Gastroesophageal sphincter (tissue), 4 donors: Measurements from ENCODE around the gene RBM14. TPM values are rescaled to one million over a fixed set of nuclear protein-coding genes. Genes with fewer than 3 reads are reported as not detected.

ENCODE experiments used
- ATAC-seq: fragments of 150-250 bp; one replicate; pipeline ENCODE4 v1.9.1; 2016; ENCODE audit warnings: mild to moderate bottlenecking, moderate library complexity
- H3K27ac ChIP-seq, 4 donors: fragments of 200-600 bp; sonication (generic) in 3 of 4; 1 replicate in 3 of 4; 2 replicates in 1 of 4; pipeline ENCODE4 v1.5.1; 2016 to 2019
- H3K27me3 ChIP-seq: fragments of 200-600 bp; sonication (generic); one replicate; pipeline ENCODE4 v1.5.1; 2019
- H3K36me3 ChIP-seq, 2 donors: fragments of 200-600 bp; sonication (generic); one replicate each; pipeline ENCODE4 v1.5.1; 2019; ENCODE audit warnings: control low read depth in 1 of 2
- H3K4me1 ChIP-seq, 3 donors: fragments of 200-600 bp; sonication (generic); 1 replicate in 2 of 3; 2 replicates in 1 of 3; pipeline ENCODE4 v1.5.1; 2016 to 2019; ENCODE audit warnings: control low read depth in 2 of 3
- H3K4me3 ChIP-seq, 2 donors: fragments of 200-600 bp; sonication (generic); one replicate each; pipeline ENCODE4 v1.5.1; 2019; ENCODE audit warnings: mild to moderate bottlenecking in 1 of 2, moderate library complexity in 1 of 2
- H3K9me3 ChIP-seq, 3 donors: fragments of 200-600 bp; sonication (generic); one replicate each; pipeline ENCODE4 v1.5.1; 2017 to 2019; ENCODE audit warnings: control low read depth in 2 of 3
- EP300 ChIP-seq: sonication (generic); formaldehyde crosslinking; IDR thresholded peaks from one replicate; pipeline ENCODE4 v1.6.1; 2017; ENCODE audit warnings: antibody characterized with exemption, mild to moderate bottlenecking
- POLR2A ChIP-seq, 2 donors: fragments of 450-650 bp; IDR thresholded peaks; one replicate each; pipeline ENCODE4 v1.6.1; 2017; ENCODE audit warnings: antibody characterized with exemption in 2 of 2, mild to moderate bottlenecking in 2 of 2, moderate library complexity in 1 of 2
- POLR2AphosphoS5 ChIP-seq: sonication (generic); formaldehyde crosslinking; IDR thresholded peaks from one replicate; pipeline ENCODE4 v1.6.1; 2017; ENCODE audit warnings: antibody characterized with exemption
- WGBS, 2 donors: methylation state at CpG; one replicate each; pipeline ENCODE4 v1.1.5; 2018; ENCODE audit warnings: low coverage in 1 of 2; 5-methylcytosine and 5-hydroxymethylcytosine counted together
- total RNA-seq, 4 donors: library from RNA; depleted of rRNA; stranded (reverse); fragments of >200 nt; gene quantifications; one replicate each; pipeline ENCODE4 v1.1.0, GENCODE V29; 2016
- TF ChIP-seq, protein P1 (sequence below), 4 experiments: fragments of 200-600 bp in 2 of 4; fragments of 450-650 bp in 2 of 4; sonication (generic) in 1 of 4; IDR thresholded peaks; one replicate each; pipeline ENCODE4 v1.5.1; 2017 to 2019; ENCODE audit warnings: antibody characterized with exemption in 4 of 4, mild to moderate bottlenecking in 2 of 4, moderate library complexity in 2 of 4

RBM14 gene
- total RNA-seq, 4 donors from 2014 or later: 25.6 to 66.6 (median 42.5) TPM

DNA sequence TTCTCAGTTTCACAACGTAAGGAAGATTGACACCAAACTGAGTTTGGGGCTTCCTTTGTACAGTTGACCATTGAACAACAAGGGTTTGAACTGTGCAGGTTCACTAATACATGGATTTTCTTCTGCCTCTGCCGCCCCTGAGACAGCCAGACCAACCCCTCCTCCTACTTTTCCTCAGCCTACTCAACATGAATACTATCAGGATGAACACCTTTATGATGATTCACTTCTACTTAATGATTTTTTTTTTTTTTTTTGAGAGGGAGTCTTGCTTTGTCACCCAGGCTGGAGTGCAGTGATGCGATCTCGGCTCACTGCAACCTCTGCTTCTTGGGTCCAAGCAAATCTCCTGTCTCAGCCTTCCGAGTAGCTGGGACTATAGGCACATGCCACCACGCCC is 36.7 kb downstream of the RBM14 start:
- H3K36me3 ChIP-seq: peaks cover 0 to 88% of the 10 kb centered on the region in 2 donors
- H3K4me3 ChIP-seq: no peak overlapping the region
- WGBS, 2 donors: 55 to 71% methylated on average over 2 to 6 of the region's 6 CpGs
- H3K9me3 ChIP-seq: no peaks in the 10 kb centered on the region
- no peak overlapping the region for H3K27ac ChIP-seq
- no peaks in the 10 kb centered on the region for H3K27me3 ChIP-seq
- no peak for ATAC-seq
- TF ChIP-seq, protein P1, sequence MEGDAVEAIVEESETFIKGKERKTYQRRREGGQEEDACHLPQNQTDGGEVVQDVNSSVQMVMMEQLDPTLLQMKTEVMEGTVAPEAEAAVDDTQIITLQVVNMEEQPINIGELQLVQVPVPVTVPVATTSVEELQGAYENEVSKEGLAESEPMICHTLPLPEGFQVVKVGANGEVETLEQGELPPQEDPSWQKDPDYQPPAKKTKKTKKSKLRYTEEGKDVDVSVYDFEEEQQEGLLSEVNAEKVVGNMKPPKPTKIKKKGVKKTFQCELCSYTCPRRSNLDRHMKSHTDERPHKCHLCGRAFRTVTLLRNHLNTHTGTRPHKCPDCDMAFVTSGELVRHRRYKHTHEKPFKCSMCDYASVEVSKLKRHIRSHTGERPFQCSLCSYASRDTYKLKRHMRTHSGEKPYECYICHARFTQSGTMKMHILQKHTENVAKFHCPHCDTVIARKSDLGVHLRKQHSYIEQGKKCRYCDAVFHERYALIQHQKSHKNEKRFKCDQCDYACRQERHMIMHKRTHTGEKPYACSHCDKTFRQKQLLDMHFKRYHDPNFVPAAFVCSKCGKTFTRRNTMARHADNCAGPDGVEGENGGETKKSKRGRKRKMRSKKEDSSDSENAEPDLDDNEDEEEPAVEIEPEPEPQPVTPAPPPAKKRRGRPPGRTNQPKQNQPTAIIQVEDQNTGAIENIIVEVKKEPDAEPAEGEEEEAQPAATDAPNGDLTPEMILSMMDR (IDR thresholded peaks at IDR 0.05): no peak
- TF ChIP-seq POLR2A (IDR thresholded peaks at IDR 0.05): no peak
- TF ChIP-seq EP300: no peak
- TF ChIP-seq POLR2AphosphoS5: no peak
- H3K4me1 ChIP-seq: peaks cover 0 to 16% (median 0%) of the 10 kb centered on the region in 3 donors

DNA sequence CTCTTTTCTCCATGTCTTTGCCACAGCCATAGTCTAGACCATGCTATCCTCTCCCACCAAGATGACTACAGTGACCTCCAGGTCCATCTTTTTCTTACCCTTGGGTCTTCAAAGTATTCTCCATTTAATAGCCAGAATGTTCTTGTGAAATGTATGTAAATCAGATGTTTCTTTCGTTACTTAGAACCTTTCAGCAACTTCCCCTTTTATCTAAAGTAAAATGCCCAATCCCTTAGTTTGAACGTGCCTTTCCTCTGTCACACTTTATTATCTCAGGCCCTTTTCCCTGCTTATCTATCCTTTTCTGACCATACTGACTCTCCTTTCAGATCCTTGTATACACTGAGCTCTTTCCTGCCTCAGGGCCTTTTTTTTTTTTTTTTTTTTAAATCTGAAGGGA is 43.3 kb downstream of the RBM14 start:
- H3K36me3 ChIP-seq: peaks cover 0 to 73% of the 10 kb centered on the region in 2 donors
- no peak for ATAC-seq
- no peaks in the 10 kb centered on the region for H3K4me1 ChIP-seq
- H3K27me3 ChIP-seq: no peaks in the 10 kb centered on the region
- 54 to 77% methylated on average over 2 of the region's 2 CpGs for WGBS, 2 donors
- H3K9me3 ChIP-seq: no peaks in the 10 kb centered on the region
- TF ChIP-seq POLR2A (IDR thresholded peaks at IDR 0.05): no peak
- TF ChIP-seq EP300: no peak
- TF ChIP-seq, protein P1 (IDR thresholded peaks at IDR 0.05): no peak
- no peak for TF ChIP-seq POLR2AphosphoS5
- H3K4me3 ChIP-seq: no peak overlapping the region
- no peak overlapping the region for H3K27ac ChIP-seq

DNA sequence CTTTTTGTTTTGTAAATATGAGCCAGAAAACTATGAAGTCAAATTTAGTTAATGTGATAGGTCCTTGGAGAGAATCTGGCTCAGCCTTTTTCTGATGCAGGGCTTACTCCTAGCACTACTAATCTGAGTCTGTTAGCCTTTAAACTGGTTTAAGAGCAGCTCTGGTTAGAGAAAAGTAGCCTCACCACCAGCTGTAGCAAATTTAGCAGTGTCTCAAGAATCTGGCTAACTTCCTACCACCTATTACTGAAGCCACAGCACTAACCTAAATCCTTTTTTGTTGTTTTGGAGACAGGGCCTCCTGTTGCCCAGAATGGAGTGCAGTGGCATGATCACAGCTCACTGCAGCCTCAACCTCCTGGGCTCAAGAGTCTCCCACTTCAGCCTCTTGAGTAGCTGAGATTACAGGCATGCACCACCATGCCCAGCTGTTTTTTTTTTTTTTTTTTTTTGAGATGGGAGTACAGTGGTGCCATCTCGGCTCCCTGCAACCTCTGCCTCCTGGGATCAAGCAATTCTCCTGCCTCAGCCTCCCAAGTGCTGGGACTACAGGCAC is 47.4 kb downstream of the RBM14 start:
- Histone ChIP-seq H3K4me1 (peaks cover 0 to 8% (median 0%) of the 10 kb centered on the region in 3 donors), H3K4me3 (no peak overlapping the region), H3K27ac (no peak overlapping the region), H3K9me3 (no peaks in the 10 kb centered on the region), H3K36me3 (peaks cover 0 to 79% of the 10 kb centered on the region in 2 donors), H3K27me3 (no peaks in the 10 kb centered on the region)
- TF ChIP-seq POLR2AphosphoS5: no peak
- no peak for TF ChIP-seq POLR2A (IDR thresholded peaks at IDR 0.05)
- TF ChIP-seq, protein P1 (IDR thresholded peaks at IDR 0.05): no peak
- TF ChIP-seq EP300: no peak
- WGBS, 2 donors: no CpG with 5 or more reads among the region's 1 CpG
- no peak for ATAC-seq

DNA sequence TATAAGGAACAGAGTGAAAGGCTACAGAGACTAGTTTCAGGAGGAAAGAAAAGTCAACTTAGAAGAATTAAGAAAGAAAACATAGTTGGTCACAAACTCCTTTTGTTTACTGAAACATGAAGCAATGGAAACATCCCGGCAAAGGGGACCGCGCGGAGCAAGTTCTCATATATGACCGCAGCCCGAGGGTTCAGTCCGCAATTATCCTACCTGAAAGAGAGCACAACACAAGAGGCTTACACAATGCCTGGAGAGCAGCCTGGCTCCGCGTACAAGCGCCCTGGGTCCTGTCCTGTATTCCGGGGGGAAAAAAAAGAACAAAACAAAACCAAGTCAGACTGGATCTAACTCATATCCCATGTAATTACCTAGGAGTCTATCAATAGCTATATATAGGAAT is 48.9 kb downstream of the RBM14 start:
- no peak overlapping the region for H3K4me3 ChIP-seq
- H3K9me3 ChIP-seq: no peaks in the 10 kb centered on the region
- H3K27ac ChIP-seq: no peak overlapping the region
- H3K36me3 ChIP-seq: peaks cover 0 to 75% of the 10 kb centered on the region in 2 donors
- no peak for ATAC-seq
- H3K4me1 ChIP-seq: peaks cover 0 to 22% (median 0%) of the 10 kb centered on the region in 3 donors
- 73 to 86% methylated on average over 9 to 11 of the region's 11 CpGs for WGBS, 2 donors
- no peaks in the 10 kb centered on the region for H3K27me3 ChIP-seq
- TF ChIP-seq, protein P1 (IDR thresholded peaks at IDR 0.05): no peak
- TF ChIP-seq POLR2AphosphoS5: no peak
- TF ChIP-seq EP300: no peak
- no peak for TF ChIP-seq POLR2A (IDR thresholded peaks at IDR 0.05)

DNA sequence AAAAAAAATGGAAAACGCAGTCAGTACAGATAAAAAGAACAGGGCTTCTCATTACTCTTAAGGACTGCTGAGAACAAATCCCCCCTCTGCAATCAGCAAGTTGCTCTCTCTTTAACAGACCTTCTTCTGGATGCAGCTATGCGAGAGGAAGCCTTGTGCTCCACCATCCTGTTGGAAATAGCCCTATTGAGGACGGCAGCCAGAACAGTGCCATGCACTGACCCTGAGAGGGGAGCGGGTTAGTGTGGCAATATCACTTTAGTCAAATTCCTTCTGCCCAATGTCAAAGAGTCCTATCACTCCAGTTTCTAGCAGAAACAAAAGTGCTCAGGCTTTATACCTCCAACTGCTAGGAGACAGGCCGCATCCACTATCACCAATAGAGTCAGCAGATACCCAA is 54.4 kb downstream of the RBM14 start:
- no peaks in the 10 kb centered on the region for H3K9me3 ChIP-seq
- peaks cover 0 to 73% (median under 1%) of the 10 kb centered on the region in 3 donors for H3K4me1 ChIP-seq
- ATAC-seq: no peak
- H3K27ac ChIP-seq: no peak overlapping the region
- H3K36me3 ChIP-seq: peaks cover 0 to 32% of the 10 kb centered on the region in 2 donors
- TF ChIP-seq POLR2A (IDR thresholded peaks at IDR 0.05): no peak
- TF ChIP-seq, protein P1 (IDR thresholded peaks at IDR 0.05): no peak
- TF ChIP-seq POLR2AphosphoS5: no peak
- no peak for TF ChIP-seq EP300
- H3K4me3 ChIP-seq: no peak overlapping the region
- WGBS, 2 donors: 50 to 66% methylated on average over 1 to 5 of the region's 5 CpGs
- H3K27me3 ChIP-seq: no peaks in the 10 kb centered on the region
